WI38 (cell line): Measurements from ENCODE around the gene TESK2.
A peak's percentile ranks its signal among the peaks of the same experiment; 100 is the strongest.

Experiments
- H3K4me3 ChIP-seq: 2 replicates; pipeline ENCODE4 v1.5.1; 2011; ENCODE audit warnings: low read depth, mild to moderate bottlenecking, control low read depth, low read length
- TF ChIP-seq, protein P1 (sequence below): IDR thresholded peaks from 2 replicates; pipeline ENCODE4 v1.5.1; 2012; ENCODE audit warnings: low read depth, mild to moderate bottlenecking, control low read depth, low read length

Gene TESK2

DNA sequence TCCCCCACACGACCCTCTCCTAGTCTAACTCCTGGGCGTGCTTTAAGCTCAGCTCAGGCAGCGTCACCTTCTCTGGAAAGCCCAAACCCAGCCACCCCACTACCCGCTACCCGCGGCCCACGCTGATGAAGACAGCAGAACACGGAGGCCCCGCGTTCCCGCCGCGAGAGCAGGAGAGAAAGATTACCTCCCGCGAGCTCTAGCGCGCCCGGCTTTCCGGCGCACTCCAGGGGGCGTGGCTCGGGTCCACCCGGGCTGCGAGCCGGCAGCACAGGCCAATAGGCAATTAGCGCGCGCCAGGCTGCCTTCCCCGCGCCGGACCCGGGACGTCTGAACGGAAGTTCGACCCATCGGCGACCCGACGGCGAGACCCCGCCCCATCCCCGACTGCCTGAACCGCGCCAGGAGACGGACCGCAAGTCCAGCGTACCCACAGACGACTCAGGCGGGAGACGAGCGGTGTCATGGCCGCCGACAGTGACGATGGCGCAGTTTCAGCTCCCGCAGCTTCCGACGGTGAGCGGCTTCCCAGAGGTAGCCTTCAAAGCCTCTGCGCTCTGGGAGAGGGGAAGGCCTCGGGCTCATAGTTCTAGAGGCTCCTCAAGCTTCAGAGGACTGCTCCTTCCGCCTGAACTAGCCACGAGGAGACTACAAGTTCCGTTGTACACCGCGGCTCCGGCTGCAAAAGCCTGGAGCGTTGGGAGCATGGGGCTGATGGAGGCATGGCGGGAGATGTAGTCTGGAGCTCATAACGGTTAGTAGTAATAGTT, 151.0 kb downstream of the TESK2 start, which contains the start of the genes MUTYH and TOE1:
TSS of gene MUTYH (minus strand) at position 652 of the 770 bp plus-strand sequence. CDS start 5,935 bp downstream, outside the sequence.
TSS of gene TOE1 (plus strand) at position 382 of the 770 bp plus-strand sequence. CDS start at position 465, 83 bp downstream.
- peak within 1 kb of the TSS; percentile 83 for H3K4me3 ChIP-seq
- TF ChIP-seq, protein P1, sequence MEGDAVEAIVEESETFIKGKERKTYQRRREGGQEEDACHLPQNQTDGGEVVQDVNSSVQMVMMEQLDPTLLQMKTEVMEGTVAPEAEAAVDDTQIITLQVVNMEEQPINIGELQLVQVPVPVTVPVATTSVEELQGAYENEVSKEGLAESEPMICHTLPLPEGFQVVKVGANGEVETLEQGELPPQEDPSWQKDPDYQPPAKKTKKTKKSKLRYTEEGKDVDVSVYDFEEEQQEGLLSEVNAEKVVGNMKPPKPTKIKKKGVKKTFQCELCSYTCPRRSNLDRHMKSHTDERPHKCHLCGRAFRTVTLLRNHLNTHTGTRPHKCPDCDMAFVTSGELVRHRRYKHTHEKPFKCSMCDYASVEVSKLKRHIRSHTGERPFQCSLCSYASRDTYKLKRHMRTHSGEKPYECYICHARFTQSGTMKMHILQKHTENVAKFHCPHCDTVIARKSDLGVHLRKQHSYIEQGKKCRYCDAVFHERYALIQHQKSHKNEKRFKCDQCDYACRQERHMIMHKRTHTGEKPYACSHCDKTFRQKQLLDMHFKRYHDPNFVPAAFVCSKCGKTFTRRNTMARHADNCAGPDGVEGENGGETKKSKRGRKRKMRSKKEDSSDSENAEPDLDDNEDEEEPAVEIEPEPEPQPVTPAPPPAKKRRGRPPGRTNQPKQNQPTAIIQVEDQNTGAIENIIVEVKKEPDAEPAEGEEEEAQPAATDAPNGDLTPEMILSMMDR, result no peak

GRCh38 chr1:45337630-45338325, 153.2 kb downstream of the TESK2 start:
- H3K4me3 ChIP-seq, result no peak overlapping the region
- TF ChIP-seq, protein P1, result no peak

- TF ChIP-seq, protein P1, result no peak
- no peak overlapping the region for H3K4me3 ChIP-seq
Measured at GRCh38 chr1:45335855-45336324, 155.1 kb downstream of the TESK2 start.

DNA sequence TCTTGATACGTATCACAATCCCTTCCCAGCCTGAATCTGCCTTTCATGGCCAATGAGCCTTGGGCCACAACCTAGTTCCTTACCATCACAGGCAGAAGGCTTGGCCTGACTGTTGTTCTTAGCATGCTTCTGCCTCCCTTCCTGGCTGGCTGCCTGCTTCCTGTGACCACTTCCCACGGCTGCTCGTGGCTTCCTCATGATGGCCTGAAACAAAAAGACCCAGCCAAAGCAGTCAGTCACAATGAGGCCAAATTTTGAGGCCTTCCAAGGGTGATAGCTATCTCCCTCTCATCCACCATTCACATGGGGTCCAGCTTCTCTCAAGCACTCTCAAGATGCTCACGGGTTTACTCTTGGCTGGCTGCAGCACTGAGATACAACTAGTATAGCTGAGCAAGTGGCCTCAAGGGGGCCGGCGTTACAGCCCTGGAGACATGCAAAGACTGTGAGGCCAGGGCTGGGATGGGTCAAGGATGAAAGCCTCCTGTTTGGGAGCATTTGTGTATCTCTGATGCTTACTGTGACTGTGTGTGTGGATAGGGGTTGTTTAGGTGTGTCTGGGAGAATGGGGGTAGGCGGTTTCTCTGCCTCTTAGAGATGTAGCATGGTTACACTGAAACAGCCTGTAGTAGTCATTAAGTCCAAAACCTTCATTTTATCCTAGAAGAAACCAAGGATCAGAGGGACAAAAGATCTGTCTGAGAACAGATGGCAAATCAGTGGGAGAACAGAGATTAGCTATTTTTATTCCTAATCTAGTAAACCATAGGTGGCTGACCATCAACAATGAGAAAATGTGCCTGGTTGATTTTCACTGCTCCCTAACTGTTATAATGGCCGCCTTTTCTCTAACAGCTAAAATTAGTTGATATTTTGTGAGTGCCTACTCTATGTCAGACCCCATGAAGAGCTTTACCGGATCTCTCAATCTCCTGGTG, 156.4 kb downstream of the TESK2 start:
- TF ChIP-seq, protein P1, result no peak
- H3K4me3 ChIP-seq, result no peak overlapping the region

DNA sequence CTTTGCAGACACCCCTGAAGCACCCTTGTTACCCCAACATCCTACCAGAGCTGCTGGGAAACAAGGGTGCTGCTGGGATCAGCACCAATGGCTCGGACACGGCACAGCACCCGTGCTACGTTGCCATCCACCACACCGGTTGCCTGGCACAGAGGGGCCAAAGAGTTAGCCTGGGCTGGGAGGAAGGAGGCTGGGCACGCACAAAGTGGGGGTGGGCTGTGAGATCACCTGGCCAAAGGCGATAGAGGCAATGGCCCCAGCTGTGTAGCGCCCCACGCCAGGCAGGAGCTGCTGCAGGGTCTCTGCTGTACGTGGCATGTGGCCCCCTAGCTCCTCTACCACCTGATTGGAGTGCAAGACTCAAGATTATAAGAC, 158.6 kb downstream of the TESK2 start:
- TF ChIP-seq, protein P1, result no peak
- no peak overlapping the region for H3K4me3 ChIP-seq

DNA sequence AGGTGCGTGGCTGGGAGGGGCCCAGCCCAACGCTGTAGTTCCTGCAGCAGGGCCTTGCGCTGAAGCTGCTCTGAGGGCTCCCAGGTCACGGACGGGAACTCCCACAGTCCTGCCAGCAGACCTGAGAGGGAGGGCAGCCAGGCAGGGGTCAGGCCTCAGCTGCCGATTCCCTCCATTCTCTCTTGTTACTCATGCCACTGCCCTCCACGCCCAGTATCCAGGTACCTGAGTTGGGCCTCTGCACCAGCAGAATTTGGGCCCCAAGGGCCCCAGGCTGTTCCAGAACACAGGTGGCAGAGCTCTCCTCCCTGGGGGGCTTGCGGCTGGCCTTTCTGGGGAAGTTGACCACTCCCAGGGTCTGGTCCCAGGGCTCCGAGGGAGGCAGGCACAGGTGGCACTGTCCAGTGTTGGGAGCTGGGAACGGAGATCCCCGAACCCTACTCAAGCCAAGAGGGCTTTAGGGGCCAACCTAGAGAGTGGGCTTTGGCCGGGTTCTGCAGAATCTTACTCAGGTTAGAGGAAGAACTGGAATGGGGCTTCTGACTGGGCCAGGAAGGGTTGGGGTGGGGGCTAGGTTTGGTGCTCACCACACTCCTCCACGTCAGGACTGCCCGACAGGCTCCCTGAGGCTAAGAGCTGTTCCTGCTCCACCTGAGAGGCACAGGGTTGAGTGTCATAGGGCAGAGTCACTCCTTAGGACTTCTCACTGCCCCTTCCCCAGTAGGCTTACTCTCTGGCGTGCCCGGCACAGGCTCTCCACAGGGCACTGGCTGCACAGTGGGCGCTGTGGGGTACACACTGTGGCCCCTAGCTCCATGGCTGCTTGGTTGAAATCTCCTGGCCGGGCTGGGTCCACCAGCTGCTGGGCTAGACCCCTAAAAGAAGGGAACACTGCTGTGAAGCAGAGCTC, 159.3 kb downstream of the TESK2 start:
- TF ChIP-seq, protein P1, result no peak
- H3K4me3 ChIP-seq, result no peak overlapping the region
